Activated CD4-positive, alpha-beta memory T cell treated with anti-CD3 and anti-CD28 coated beads for 36 hours (primary cell): ENCODE results near the gene APCDD1. TPM values are rescaled to one million over a fixed set of nuclear protein-coding genes. Genes with fewer than 3 reads are reported as not detected.

Experiments used
- CTCF ChIA-PET: fragments of 350-600 bp; sonication (Branson Sonifier 250); formaldehyde crosslinking; loops from one replicate; lab custom pipeline; 2021; ENCODE audit warnings: antibody characterized with exemption, inconsistent platforms; lab: Charles Lee
- POLR2A ChIA-PET: fragments of 350-600 bp; sonication (Branson Sonifier 250); formaldehyde crosslinking; loops from one replicate; lab custom pipeline; 2021; ENCODE audit warnings: antibody characterized with exemption; lab: Charles Lee
- DNase-seq: peaks from one replicate; pipeline ENCODE4 v3.0.0-alpha.2; 2020
- H3K27ac Mint-ChIP-seq: one replicate; pipeline ENCODE4 v1.8.0; 2021; ENCODE audit warnings: mixed read lengths
- H3K27me3 Mint-ChIP-seq: one replicate; pipeline ENCODE4 v1.8.0; 2021; ENCODE audit warnings: mixed read lengths
- H3K36me3 Mint-ChIP-seq: one replicate; pipeline ENCODE4 v1.8.0; 2021; ENCODE audit warnings: mixed read lengths
- H3K4me1 Mint-ChIP-seq: one replicate; pipeline ENCODE4 v1.8.0; 2021; ENCODE audit warnings: low read depth, mixed read lengths
- H3K4me3 Mint-ChIP-seq: one replicate; pipeline ENCODE4 v1.8.0; 2021; ENCODE audit warnings: mild to moderate bottlenecking, mixed read lengths
- H3K9me3 Mint-ChIP-seq: one replicate; pipeline ENCODE4 v1.8.0; 2021; ENCODE audit warnings: mixed read lengths
- intact Hi-C: fragments of 100-400 bp; cut with micrococcal nuclease; formaldehyde crosslinking; loops from one replicate; pipeline ENCODE4 v1.15.1; 2023
- total RNA-seq, 2 experiments: library from RNA; stranded (reverse); gene quantifications; one replicate each; pipeline ENCODE4 v1.2.3, GENCODE V29; 2021

Gene APCDD1
- total RNA-seq, 2 experiments from 2014 or later: not detected

DNA sequence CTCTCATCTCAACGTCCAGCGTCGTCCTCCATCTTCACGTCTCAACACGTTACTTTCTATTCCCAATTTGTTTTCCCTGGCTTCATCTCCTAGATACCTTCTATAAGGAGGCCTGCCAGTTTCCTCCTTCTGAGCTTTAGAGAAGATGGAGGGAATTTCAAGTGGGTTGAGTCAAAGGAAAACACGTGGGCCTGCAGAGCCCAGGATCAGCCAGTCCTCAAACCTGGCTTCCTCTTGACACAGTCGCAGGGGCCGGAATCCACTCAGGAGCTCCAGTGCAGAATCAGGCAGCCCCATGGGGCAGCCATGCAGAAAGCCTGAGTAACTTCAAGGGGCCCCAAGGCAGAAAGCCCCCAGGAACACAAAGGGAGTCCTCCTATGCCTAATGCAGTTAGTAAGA is 14.5 kb upstream of the APCDD1 start:
- Mint-ChIP-seq H3K27me3 (peaks cover 4% of the 10 kb centered on the region), H3K36me3 (no peaks in the 10 kb centered on the region), H3K4me1 (no peaks in the 10 kb centered on the region), H3K27ac (no peak overlapping the region), H3K4me3 (no peak overlapping the region), H3K9me3 (no peaks in the 10 kb centered on the region)
- CTCF ChIA-PET: interaction anchor here (0.6 kb wide), 1 partner anchor 51 kb away, joined by 3 read pairs; no protein-coding TSS in a partner anchor
- intact Hi-C loops: no loop called here
- POLR2A ChIA-PET: no interaction called here
- DNase-seq: no peak

- CTCF ChIA-PET: interaction anchor here (1.7 kb wide), 1 partner anchor 120 kb away, joined by 6 read pairs; no protein-coding TSS in a partner anchor
- Mint-ChIP-seq H3K4me3 (no peak overlapping the region), H3K9me3 (no peaks in the 10 kb centered on the region), H3K27me3 (peaks cover 5% of the 10 kb centered on the region), H3K27ac (no peak overlapping the region), H3K4me1 (no peaks in the 10 kb centered on the region), H3K36me3 (no peaks in the 10 kb centered on the region)
- intact Hi-C loops: no loop called here
- POLR2A ChIA-PET: no interaction called here
- no peak for DNase-seq
Measured at GRCh38 chr18:10440884-10441283, 13.6 kb upstream of the APCDD1 start.

GRCh38 chr18:10441472-10441871 is 13.0 kb upstream of the APCDD1 start:
- intact Hi-C loops: no loop called here
- Mint-ChIP-seq H3K9me3 (no peaks in the 10 kb centered on the region), H3K27ac (no peak overlapping the region), H3K4me3 (no peak overlapping the region), H3K4me1 (no peaks in the 10 kb centered on the region), H3K36me3 (no peaks in the 10 kb centered on the region), H3K27me3 (peaks cover 5% of the 10 kb centered on the region)
- no peak for DNase-seq
- POLR2A ChIA-PET: no interaction called here
- CTCF ChIA-PET: interaction anchor here (1.7 kb wide), 1 partner anchor 119 kb away, joined by 6 read pairs; no protein-coding TSS in a partner anchor

- Mint-ChIP-seq H3K27ac (no peak overlapping the region), H3K9me3 (no peaks in the 10 kb centered on the region), H3K4me1 (no peaks in the 10 kb centered on the region), H3K36me3 (no peaks in the 10 kb centered on the region), H3K4me3 (no peak overlapping the region), H3K27me3 (peaks cover 5% of the 10 kb centered on the region)
- CTCF ChIA-PET: interaction anchor here (0.7 to 1.7 kb wide), 2 partner anchors 72 to 118 kb away, joined by 3 to 6 read pairs; no protein-coding TSS in a partner anchor
- intact Hi-C loops: no loop called here
- DNase-seq: no peak
- POLR2A ChIA-PET: no interaction called here
Measured at GRCh38 chr18:10442551-10442971, 11.9 kb upstream of the APCDD1 start.

DNA sequence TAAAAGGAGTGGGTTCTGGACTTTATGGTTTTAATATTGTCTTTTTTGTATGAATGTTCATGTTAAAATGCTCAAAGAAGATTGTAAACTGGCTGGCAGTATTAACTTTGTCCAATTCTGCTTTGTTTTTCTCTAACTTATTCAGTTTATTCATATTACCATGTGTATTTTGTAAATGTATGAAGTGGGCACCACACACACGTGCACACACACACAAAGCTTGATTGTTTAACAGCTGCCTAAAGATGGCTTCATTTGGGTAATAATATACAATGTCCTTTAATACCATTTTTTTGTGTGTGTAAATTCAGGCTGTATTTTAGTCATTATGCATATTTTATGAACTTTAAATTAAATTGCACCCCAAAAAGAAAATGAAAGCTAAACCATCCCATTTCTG is 11.4 kb upstream of the APCDD1 start:
- CTCF ChIA-PET: no interaction called here
- intact Hi-C loops: no loop called here

GRCh38 chr18:10444314-10445006 is 10.0 kb upstream of the APCDD1 start:
- DNase-seq: no peak
- Mint-ChIP-seq H3K9me3 (no peaks in the 10 kb centered on the region), H3K4me3 (no peak overlapping the region), H3K4me1 (no peaks in the 10 kb centered on the region), H3K27me3 (peaks cover 12% of the 10 kb centered on the region), H3K27ac (no peak overlapping the region), H3K36me3 (no peaks in the 10 kb centered on the region)
- ChIA-PET POLR2A (no interaction called here), CTCF (no interaction called here)
- intact Hi-C loops: no loop called here

More for the DNA sequence above, 11.4 kb upstream of the APCDD1 start:
- POLR2A ChIA-PET: no interaction called here
- no peak for DNase-seq
- Mint-ChIP-seq H3K36me3 (no peaks in the 10 kb centered on the region), H3K27ac (no peak overlapping the region), H3K9me3 (no peaks in the 10 kb centered on the region), H3K4me3 (no peak overlapping the region), H3K27me3 (peaks cover 5% of the 10 kb centered on the region), H3K4me1 (no peaks in the 10 kb centered on the region)

DNA sequence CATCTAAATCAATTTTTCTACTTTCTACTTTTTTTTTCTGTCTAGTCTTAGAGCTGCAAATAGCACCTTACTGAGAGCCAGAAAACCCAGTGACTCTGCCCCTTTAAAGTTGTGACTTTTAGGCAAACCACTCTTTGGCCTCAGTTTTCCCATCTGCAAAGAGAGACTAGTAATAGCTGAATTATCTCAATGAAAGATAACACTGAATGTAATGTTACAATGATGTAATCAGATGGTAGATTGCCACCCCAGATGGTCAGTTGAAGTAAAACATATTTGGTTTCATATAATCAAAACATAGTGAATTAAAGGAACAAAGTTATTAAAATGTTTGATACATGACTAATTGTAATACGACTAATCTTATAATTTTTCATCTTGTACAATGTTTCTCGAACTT is 5.0 kb upstream of the APCDD1 start:
- Mint-ChIP-seq H3K9me3 (no peaks in the 10 kb centered on the region), H3K27me3 (peaks cover 43% of the 10 kb centered on the region), H3K4me1 (no peaks in the 10 kb centered on the region), H3K36me3 (no peaks in the 10 kb centered on the region), H3K27ac (no peak overlapping the region), H3K4me3 (no peak overlapping the region)
- POLR2A ChIA-PET: no interaction called here
- intact Hi-C loops: no loop called here
- no peak for DNase-seq
- CTCF ChIA-PET: interaction anchor here (0.9 kb wide), 1 partner anchor 11 kb away, joined by 3 read pairs; no protein-coding TSS in a partner anchor

GRCh38 chr18:10450986-10451385 is 3.4 kb upstream of the APCDD1 start:
- ChIA-PET POLR2A (no interaction called here), CTCF (no interaction called here)
- intact Hi-C loops: no loop called here
- no peaks in the 10 kb centered on the region for H3K9me3 Mint-ChIP-seq
- no peak overlapping the region for H3K4me3 Mint-ChIP-seq
- H3K27ac Mint-ChIP-seq: no peak overlapping the region
- no peak for DNase-seq
- no peaks in the 10 kb centered on the region for H3K36me3 Mint-ChIP-seq
- H3K4me1 Mint-ChIP-seq: peaks cover 2% of the 10 kb centered on the region
- peaks cover 50% of the 10 kb centered on the region for H3K27me3 Mint-ChIP-seq

DNA sequence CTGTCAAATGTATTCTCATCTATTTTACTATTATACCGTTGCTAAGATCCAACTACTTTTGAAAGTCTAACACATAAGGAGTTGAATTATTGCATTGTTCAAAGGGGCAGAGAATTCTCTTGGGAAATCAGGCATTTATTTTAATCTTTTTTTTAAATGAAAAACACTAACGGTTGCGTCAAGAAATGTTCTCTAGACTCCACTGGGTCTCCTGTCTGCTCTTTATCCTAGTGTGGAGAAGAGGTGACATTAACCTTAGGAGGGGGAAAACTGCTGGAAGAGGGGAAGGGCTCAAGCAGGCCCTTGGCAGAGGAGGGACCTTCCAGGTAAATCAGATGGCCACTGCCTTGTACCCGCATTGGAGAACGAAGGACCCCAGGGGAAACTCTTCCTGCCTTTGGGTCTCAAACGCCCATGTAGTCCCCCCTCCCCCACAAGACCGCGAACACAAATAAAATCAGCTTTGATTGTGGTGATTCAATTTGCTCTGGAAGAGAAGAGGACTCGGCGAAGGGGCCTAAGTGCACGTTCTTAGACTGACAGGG is 1.1 kb upstream of the APCDD1 start:
- Mint-ChIP-seq H3K4me3 (no peak overlapping the region), H3K27ac (no peak overlapping the region), H3K27me3 (peaks cover 65% of the 10 kb centered on the region), H3K36me3 (no peaks in the 10 kb centered on the region), H3K4me1 (peaks cover 2% of the 10 kb centered on the region), H3K9me3 (no peaks in the 10 kb centered on the region)
- ChIA-PET CTCF (no interaction called here), POLR2A (no interaction called here)
- intact Hi-C loops: no loop called here
- DNase-seq: no peak

DNA sequence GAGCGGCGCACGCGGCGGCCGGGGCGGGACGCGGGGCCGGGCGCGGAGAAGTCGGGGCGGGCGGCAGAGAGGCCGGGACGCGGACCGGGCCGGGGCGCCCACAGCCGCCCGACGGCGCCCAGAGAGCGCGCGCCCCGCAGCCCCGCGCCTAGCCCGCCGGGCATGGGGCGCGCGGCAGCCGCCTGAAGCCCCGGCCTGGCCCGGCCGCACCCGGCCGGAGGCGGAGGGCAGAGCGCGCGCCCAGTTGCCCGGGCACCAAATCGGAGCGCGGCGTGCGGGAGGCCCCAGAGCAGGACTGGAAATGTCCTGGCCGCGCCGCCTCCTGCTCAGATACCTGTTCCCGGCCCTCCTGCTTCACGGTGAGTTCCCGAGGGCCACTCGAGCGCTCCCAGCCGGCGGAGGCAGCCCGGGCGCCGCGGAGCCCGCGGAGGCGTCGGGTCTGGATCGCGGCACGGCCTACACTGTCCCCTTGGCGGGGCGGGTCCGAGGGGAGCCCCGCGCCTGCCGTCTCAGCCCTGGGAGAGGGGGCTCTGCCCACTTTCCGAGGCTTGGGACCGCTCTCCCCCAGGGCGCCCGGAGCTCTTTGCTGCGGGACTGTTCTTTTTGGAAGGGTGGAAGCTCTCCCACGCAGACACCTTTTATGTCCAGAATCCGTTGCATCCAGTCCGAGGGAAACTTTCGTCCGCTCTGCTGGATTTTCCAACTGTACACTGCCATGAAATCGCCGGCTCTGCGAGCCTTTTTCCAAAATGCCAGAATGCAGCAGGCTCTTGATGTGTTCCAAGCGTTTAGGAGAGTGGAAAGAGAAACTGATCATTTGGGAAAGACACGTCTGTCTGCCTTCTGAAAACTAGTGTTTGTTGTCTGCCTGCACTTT is 484 bp downstream of the APCDD1 start:
- CTCF ChIA-PET: no interaction called here
- Mint-ChIP-seq H3K27ac (no peak overlapping the region), H3K36me3 (no peaks in the 10 kb centered on the region), H3K27me3 (peaks cover 69% of the 10 kb centered on the region), H3K9me3 (no peaks in the 10 kb centered on the region), H3K4me3 (no peak overlapping the region), H3K4me1 (peaks cover 2% of the 10 kb centered on the region)
- no peak for DNase-seq
- intact Hi-C loops: no loop called here
- POLR2A ChIA-PET: no interaction called here

- peaks cover 61% of the 10 kb centered on the region for H3K27me3 Mint-ChIP-seq
- CTCF ChIA-PET: no interaction called here
- H3K4me1 Mint-ChIP-seq: peaks cover 2% of the 10 kb centered on the region
- no peak for DNase-seq
- intact Hi-C loops: no loop called here
- H3K36me3 Mint-ChIP-seq: no peaks in the 10 kb centered on the region
- no peaks in the 10 kb centered on the region for H3K9me3 Mint-ChIP-seq
- no peak overlapping the region for H3K4me3 Mint-ChIP-seq
- POLR2A ChIA-PET: no interaction called here
- H3K27ac Mint-ChIP-seq: no peak overlapping the region
Measured at GRCh38 chr18:10455726-10456453, 1.5 kb downstream of the APCDD1 start.

DNA sequence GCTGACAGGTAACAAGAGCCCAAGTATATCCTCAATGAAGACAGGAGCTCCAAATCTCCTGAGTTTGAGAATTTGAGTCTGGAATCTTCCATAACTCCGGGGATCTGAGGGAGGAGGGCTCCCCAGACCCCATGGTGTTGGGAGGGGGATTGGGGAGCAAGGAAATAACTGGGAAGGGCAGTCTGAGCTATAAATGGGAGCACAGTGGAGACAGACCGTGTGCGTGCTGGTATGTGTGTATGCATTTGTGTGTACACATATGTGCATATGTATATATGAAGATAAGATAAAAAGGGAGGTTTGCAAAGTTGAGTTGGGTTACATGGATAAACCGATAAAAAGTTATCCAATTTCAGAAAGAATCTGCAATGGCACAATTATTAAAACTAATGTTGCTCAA is 2.3 kb downstream of the APCDD1 start:
- Mint-ChIP-seq H3K27me3 (peaks cover 57% of the 10 kb centered on the region), H3K36me3 (no peaks in the 10 kb centered on the region), H3K4me1 (peaks cover 2% of the 10 kb centered on the region), H3K27ac (no peak overlapping the region), H3K9me3 (no peaks in the 10 kb centered on the region), H3K4me3 (no peak overlapping the region)
- ChIA-PET CTCF (no interaction called here), POLR2A (no interaction called here)
- DNase-seq: no peak
- intact Hi-C loops: no loop called here
